Breast epithelium (tissue), 4 donors: Measurements from ENCODE around the gene RELL1. TPM values are rescaled to one million over a fixed set of nuclear protein-coding genes. Genes with fewer than 3 reads are reported as not detected.
A peak's percentile ranks its signal among the peaks of the same experiment; 100 is the strongest.
"Not testable (repeated sequence)": the region's sequence is repeated elsewhere in the genome, so short reads cannot be mapped to it uniquely, and the experiment has no call there.

Experiments
- DNase-seq, 2 donors: peaks; one replicate each; pipeline ENCODE4 v3.0.0-alpha.2; 2019; ENCODE audit warnings: low spot score in 2 of 2
- H3K27ac ChIP-seq, 2 donors: fragments of 200-600 bp; sonication (generic) in 1 of 2; one replicate each; pipeline ENCODE4 v1.5.1; 2016 to 2019; ENCODE audit warnings: mild to moderate bottlenecking in 1 of 2
- H3K27me3 ChIP-seq, 2 donors: fragments of 200-600 bp; sonication (generic) in 1 of 2; one replicate each; pipeline versions ENCODE4 v1.5.1 to v1.6.0; 2017 to 2019; ENCODE audit warnings: control low read depth in 1 of 2, mild to moderate bottlenecking in 1 of 2
- H3K36me3 ChIP-seq: fragments of 200-600 bp; one replicate; pipeline ENCODE4 v1.5.1; 2019
- H3K4me1 ChIP-seq, 2 donors: fragments of 200-600 bp; sonication (generic); one replicate each; pipeline ENCODE4 v1.5.1; 2016 to 2019; ENCODE audit warnings: control low read depth in 1 of 2
- H3K4me3 ChIP-seq, 3 donors: fragments of 200-600 bp; sonication (generic); 1 replicate in 2 of 3; 2 replicates in 1 of 3; pipeline ENCODE4 v1.5.1; 2016 to 2019; ENCODE audit warnings: mild to moderate bottlenecking in 3 of 3, moderate library complexity in 2 of 3
- H3K9me3 ChIP-seq, 2 donors: fragments of 200-600 bp; sonication (generic) in 1 of 2; one replicate each; pipeline ENCODE4 v1.5.1; 2016 to 2019; ENCODE audit warnings: control low read depth in 1 of 2
- CTCF ChIP-seq, 3 donors: fragments of 450-650 bp; IDR thresholded peaks; one replicate each; pipeline ENCODE4 v1.5.1; 2016 to 2017; ENCODE audit warnings: antibody characterized with exemption in 3 of 3, mild to moderate bottlenecking in 3 of 3, moderate library complexity in 3 of 3
- POLR2A ChIP-seq: fragments of 450-650 bp; IDR thresholded peaks from one replicate; pipeline ENCODE4 v1.6.1; 2016; ENCODE audit warnings: antibody characterized with exemption, mild to moderate bottlenecking, moderate library complexity
- POLR2AphosphoS5 ChIP-seq, 3 donors: sonication (generic); formaldehyde crosslinking; IDR thresholded peaks; one replicate each; pipeline ENCODE4 v1.6.1; 2017; ENCODE audit warnings: antibody characterized with exemption in 3 of 3
- intact Hi-C: fragments of 100-400 bp; cut with DNase I; formaldehyde crosslinking; loops from one replicate; pipeline ENCODE4 v1.15.1; 2023; ENCODE audit warnings: low total_unique reads
- total RNA-seq, 3 donors: library from RNA; depleted of rRNA; stranded (reverse); fragments of >200 nt; gene quantifications; one replicate each; pipeline ENCODE4 v1.1.0, GENCODE V29; 2016

The RELL1 gene
- total RNA-seq, 3 donors from 2014 or later = 68.5 to 88.8 (median 76.0) TPM

- Histone ChIP-seq H3K27me3 (no peaks in the 10 kb centered on the region), H3K9me3 (no peaks in the 10 kb centered on the region), H3K4me1 (peaks cover 0 to 12% of the 10 kb centered on the region in 2 donors), H3K4me3 (no peak overlapping the region), H3K36me3 (no peaks in the 10 kb centered on the region), H3K27ac (no peak overlapping the region)
- TF ChIP-seq POLR2A = no peak
- TF ChIP-seq POLR2AphosphoS5 (IDR thresholded peaks at IDR 0.05) = no peak
- TF ChIP-seq CTCF (IDR thresholded peaks at IDR 0.05) = no peak
- intact Hi-C loops = no loop called here
- no peak for DNase-seq
Measured at GRCh38 chr4:37671072-37671471, 15.1 kb downstream of the RELL1 start.

- Histone ChIP-seq H3K4me3 (no peak overlapping the region), H3K27me3 (no peaks in the 10 kb centered on the region), H3K27ac (no peak overlapping the region), H3K4me1 (peaks cover 0 to 12% of the 10 kb centered on the region in 2 donors), H3K9me3 (no peaks in the 10 kb centered on the region), H3K36me3 (no peaks in the 10 kb centered on the region)
- intact Hi-C loops = no loop called here
- no peak for DNase-seq
- TF ChIP-seq POLR2A (no peak), CTCF (IDR thresholded peaks at IDR 0.05) (no peak), POLR2AphosphoS5 (IDR thresholded peaks at IDR 0.05) (no peak)
Measured at GRCh38 chr4:37670249-37670648, 15.9 kb downstream of the RELL1 start.

GRCh38 chr4:37669124-37669523, 17.1 kb downstream of the RELL1 start:
- H3K36me3 ChIP-seq, H3K27me3 ChIP-seq, H3K4me1 ChIP-seq, DNase-seq, intact Hi-C loops, H3K4me3 ChIP-seq, H3K9me3 ChIP-seq: not testable (repeated sequence)
- H3K27ac ChIP-seq = peak overlapping the region in 1 of 2 donors; percentile 55

GRCh38 chr4:37667197-37668100, 18.7 kb downstream of the RELL1 start:
- Histone ChIP-seq H3K27ac (peak overlapping the region; percentile 62 to 87), H3K4me3 (no peak overlapping the region), H3K27me3 (no peaks in the 10 kb centered on the region), H3K36me3 (no peaks in the 10 kb centered on the region), H3K4me1 (peaks cover 0 to 9% of the 10 kb centered on the region in 2 donors), H3K9me3 (no peaks in the 10 kb centered on the region)
- DNase-seq = no peak
- intact Hi-C loops = loop anchor here (2.0 kb wide), 1 partner anchor 23 kb away; no protein-coding TSS in a partner anchor
- TF ChIP-seq POLR2AphosphoS5 (IDR thresholded peaks at IDR 0.05) = no peak
- TF ChIP-seq CTCF (IDR thresholded peaks at IDR 0.05) = no peak
- no peak for TF ChIP-seq POLR2A

GRCh38 chr4:37666625-37667071, 19.5 kb downstream of the RELL1 start:
- intact Hi-C loops = loop anchor here (2.0 kb wide), 1 partner anchor 22 kb away; no protein-coding TSS in a partner anchor
- Histone ChIP-seq H3K27me3 (no peaks in the 10 kb centered on the region), H3K4me3 (no peak overlapping the region), H3K4me1 (peaks cover 0 to 14% of the 10 kb centered on the region in 2 donors), H3K9me3 (no peaks in the 10 kb centered on the region), H3K27ac (peak overlapping the region; percentile 62 to 87), H3K36me3 (no peaks in the 10 kb centered on the region)
- TF ChIP-seq POLR2A = no peak
- TF ChIP-seq CTCF (IDR thresholded peaks at IDR 0.05) = peak in 1 of 3 donors; percentile 29
- peak in 2 of 3 donors; percentile 14 to 82 for TF ChIP-seq POLR2AphosphoS5 (IDR thresholded peaks at IDR 0.05)
- peak in 1 of 2 donors; percentile 42 for DNase-seq
